Measurements from ENCODE around the gene SH3PXD2B.
"Not testable (repeated sequence)": the region's sequence is repeated elsewhere in the genome, so short reads cannot be mapped to it uniquely, and the experiment has no call there.

Gene SH3PXD2B

DNA sequence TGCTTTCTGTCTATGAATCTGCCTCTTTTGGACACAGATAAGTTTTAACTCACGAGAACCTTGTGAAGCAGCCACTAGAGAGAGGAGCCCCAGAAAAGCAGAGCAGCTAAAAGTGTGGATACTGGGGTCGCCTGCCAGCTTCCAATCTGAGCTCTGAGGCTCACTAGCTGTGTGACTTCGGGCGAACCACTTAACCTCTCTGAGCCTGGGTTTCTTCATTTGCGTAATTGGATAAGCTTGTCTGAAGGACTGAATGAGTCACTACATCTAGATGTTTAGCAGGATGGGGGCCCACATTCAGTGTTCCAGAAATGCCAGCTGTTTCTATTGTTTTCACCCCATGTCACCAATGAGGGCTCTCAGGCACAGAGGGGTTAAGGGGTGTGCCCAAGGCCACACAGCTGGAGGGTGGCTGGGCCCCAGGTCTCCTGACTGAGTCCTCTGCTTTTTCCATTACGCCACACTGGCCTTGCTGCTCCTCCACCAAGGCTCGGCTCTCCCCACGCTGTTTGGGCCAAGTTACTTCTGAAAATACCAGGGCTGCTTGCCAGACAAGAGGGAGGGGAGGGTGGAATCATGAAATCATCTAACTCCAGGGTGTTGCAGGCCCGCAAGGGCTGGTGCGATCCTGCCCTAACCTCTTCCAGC is 36.2 kb downstream of the SH3PXD2B start:
- DNase-seq (ENCODE audit: low read depth in 2 of 2), result no peak

GRCh38 chr5:172417130-172417841 is 37.0 kb downstream of the SH3PXD2B start:
- DNase-seq (ENCODE audit: low read depth in 2 of 2), result no peak

- DNase-seq (ENCODE audit: low read depth in 2 of 2), result no peak
Measured at GRCh38 chr5:172415362-172416275, 38.7 kb downstream of the SH3PXD2B start.

DNA sequence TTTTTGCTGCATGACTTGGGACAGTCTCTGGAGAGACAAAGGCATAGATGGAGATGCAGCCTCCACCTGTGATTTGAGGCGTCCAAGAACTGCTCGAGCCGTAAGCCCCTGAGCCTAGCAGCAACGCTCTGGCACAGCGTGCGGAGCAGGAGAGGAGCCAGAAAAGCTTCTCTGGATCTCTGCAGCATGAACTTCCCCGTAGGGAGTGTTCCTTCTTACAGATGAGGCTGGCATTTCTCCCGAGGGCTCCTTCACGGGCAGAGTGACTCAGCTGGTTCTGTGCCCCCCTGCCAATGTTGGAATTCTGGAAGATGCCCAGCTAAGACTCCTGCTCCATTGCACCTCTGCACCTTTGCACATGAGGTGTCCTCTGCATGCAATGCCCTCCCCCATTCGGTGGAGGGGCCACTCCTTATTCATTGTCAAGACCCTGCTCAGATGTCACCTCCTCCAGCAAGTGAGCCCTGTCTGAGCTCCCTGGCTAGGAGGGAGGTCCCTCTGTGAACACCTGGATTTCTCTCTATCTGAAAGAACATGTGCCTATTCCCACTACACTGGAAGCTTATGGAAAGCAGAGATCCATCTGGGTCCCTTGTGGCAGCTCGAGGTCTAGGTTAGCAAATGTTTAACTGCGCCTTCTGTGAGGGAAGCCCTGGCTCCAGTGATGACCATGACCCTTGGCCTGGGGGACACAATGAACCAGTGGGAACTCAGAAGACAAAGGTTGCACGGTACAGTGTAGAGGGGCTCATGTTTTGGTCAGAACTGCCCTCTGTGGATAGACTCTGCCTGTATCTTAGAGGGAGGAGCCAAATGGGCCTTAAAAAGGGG is 39.6 kb downstream of the SH3PXD2B start:
- no peak for DNase-seq (ENCODE audit: low read depth in 2 of 2)

GRCh38 chr5:172413601-172414171 is 40.6 kb downstream of the SH3PXD2B start:
- no peak for DNase-seq (ENCODE audit: low read depth in 2 of 2)

GRCh38 chr5:172412724-172413286 is 41.5 kb downstream of the SH3PXD2B start:
- no peak for DNase-seq (ENCODE audit: low read depth in 2 of 2)

- DNase-seq (ENCODE audit: low read depth in 2 of 2), result no peak
Measured at GRCh38 chr5:172411484-172412072, 42.7 kb downstream of the SH3PXD2B start.

DNA sequence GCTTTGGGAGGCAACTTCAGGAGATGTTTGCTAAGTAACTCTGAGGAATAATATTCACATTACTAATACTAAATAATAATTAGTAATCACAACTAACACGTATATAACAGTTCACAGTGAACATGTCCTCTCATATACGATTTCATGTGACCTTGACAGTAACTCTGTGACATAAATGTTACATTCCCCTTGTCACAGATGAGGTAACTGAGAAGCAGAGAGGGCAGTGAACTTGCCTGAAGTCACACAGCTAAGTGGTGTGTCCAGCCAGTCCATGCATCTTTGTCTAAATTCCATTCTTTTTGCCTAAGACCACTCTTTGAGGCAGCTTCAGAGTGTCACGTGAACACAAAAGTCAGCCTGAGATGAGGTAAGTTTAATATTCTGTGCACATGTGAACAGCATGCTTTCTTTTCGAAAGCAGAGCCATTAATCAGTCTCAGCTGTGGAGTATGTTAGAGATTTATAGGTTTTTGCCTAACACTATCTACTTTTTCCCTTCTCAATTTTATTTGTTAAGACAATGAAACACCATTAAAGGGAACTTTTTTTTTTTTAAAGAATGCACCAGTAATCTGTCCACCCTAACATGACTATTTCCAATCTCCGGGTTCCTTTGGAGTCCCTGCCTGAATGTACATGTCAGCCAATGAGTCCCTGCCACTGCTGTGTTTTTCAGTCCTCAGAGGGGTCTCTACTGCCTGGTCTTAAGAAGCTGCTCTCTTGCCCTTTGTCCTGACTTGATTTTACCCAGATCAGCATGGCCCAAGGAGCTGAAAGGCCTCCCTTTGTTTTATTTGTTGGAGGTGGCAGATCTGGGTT is 43.5 kb downstream of the SH3PXD2B start:
- no peak for DNase-seq (ENCODE audit: low read depth in 2 of 2)

DNA sequence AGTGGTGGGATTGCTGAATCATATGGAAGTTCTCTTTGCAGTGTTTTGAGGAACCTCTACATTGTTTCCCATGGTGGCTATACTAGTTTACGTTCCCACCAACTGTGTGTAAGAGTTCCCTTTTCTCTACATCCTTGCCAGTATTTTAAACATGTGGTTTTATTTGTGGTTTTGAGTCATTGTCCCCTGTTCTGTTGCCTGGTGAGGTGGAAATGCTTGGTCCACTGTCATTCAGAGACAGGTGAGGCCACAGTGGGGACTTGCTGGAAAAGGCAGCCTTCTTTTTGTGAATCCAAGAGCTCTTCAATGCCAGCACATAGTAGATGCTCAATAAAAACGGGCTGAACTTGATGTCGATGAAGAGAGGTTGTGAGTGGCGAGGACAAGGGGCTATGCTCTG is 44.2 kb downstream of the SH3PXD2B start:
- no peak for DNase-seq (ENCODE audit: low read depth in 2 of 2)

DNA sequence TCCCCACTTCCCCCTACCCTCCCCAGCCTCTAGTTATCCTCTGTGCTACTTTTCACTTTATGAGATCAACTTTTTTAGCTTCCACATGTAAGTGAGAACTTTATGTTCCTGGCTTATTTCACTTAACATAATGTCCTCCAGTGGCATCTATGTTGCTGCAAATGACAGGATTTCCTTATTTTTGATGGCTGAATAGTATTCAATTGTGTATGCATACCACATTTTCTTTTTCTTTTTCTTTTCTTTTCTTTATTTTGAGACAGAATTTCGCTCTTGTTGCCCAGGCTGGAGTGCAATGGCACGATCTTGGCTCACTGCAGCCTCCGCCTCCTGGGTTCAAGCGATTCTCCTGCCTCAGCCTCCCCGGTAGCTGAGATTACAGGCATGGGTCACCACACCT is 44.8 kb downstream of the SH3PXD2B start:
- not testable (repeated sequence) for DNase-seq (ENCODE audit: low read depth in 2 of 2)

DNA sequence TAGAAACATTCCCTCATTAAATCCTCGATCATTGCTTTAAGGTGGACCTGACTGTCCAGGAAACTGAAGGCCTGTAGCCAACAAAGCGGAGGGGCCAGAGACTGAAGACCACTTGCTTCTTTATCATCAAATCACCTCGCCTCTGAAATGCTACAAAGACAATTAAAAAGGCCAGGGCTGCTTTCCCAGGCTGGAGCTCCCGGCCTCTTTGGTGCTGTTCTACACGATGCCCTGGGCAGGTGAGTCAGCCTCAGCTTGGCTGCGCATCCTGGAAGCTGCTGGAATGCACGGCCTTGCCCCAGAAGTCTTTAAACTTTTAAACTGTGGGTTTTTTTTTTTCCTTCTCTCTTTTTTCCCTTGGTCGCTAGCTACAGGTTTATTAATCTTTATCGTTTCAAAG is 46.5 kb downstream of the SH3PXD2B start:
- no peak for DNase-seq (ENCODE audit: low read depth in 2 of 2)

- DNase-seq (ENCODE audit: low read depth in 2 of 2), result no peak
Measured at GRCh38 chr5:172407241-172407691, 47.1 kb downstream of the SH3PXD2B start.

DNA sequence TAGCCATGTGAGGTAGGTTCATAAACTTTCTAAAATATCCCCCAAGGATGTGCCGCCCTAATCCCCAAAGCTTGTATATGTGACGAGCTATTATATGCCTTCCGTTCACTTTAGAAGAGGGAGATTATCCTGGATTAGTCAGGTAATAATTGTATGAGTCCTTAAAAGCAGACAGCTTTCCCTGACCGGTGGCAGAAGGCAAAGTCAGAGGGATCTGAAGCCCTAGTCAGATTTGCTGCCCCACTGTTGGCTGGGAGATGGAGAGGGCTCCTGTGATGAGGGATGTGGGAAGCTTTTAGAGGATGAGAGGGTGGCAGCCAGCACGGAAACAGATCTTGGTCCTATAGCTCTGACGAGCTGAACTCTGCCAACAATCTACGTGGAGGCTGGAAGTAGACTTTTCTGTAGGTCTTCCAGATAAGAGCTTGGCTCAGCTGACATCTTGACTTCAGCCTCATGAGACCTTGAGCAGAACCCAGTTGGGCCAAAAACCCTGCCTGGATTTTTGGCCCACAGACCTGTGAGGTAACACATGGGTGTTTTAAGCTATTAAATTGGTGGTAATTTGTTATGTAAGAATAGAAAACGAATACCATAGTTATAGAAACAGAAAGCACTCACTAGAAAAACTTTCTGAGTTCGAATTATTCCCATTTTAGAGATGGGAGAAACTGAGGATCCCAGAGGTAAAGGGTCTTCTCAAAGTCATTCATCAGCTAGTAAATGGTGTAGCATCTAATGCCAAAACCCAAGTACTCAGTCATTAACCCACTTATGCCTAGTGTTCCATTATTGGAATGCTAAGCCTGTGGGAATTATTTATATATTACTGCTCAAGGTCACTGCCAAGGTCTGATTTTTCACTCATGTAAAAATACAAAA is 48.9 kb downstream of the SH3PXD2B start:
- no peak for DNase-seq (ENCODE audit: low read depth in 2 of 2)

DNA sequence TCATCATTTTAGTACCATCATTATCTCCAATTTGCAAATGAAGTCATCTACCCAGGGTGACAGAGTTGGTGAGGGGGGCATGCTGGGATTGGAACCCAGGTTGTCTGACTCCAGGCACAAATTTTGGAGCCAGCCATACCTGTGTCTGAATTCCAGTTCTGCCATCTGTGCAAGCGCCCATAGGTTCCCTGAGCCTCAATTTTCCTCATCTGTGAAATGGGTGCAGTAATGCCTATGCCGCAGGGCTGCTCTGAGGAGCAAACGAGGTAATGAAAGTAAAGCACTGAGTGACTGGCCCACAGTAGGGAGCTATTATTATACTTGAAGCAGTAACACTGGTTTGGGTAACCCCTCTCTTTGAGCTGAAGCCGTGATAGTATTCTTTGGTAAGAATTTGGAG is 49.6 kb downstream of the SH3PXD2B start:
- no peak for DNase-seq (ENCODE audit: low read depth in 2 of 2)

GRCh38 chr5:172403817-172404216 is 50.5 kb downstream of the SH3PXD2B start:
- DNase-seq (ENCODE audit: low read depth in 2 of 2), result no peak

- no peak for DNase-seq (ENCODE audit: low read depth in 2 of 2)
Measured at GRCh38 chr5:172403189-172403796, 51.0 kb downstream of the SH3PXD2B start.

GRCh38 chr5:172402531-172403188 is 51.7 kb downstream of the SH3PXD2B start:
- DNase-seq (ENCODE audit: low read depth in 2 of 2), result no peak

GRCh38 chr5:172402031-172402430 is 52.3 kb downstream of the SH3PXD2B start:
- DNase-seq (ENCODE audit: low read depth in 2 of 2), result not testable (repeated sequence)

Data from stimulated activated CD4-positive, alpha-beta T cell treated with anti-CD3 and anti-CD28 coated beads, Interleukin-1b, Interleukin-23, amount 100 ng/mL, for 1 hour (primary cell).